8988T (cell line): ENCODE results near the gene IPO13.

Experiments
- DNase-seq: peaks from one replicate; pipeline ENCODE4 v3.0.0; 2011

Gene IPO13

GRCh38 chr1:43975249-43975961, 28.7 kb downstream of the IPO13 start:
- DNase-seq: no peak

- DNase-seq: no peak
Observed at GRCh38 chr1:43976045-43976444, 29.3 kb downstream of the IPO13 start.

DNA sequence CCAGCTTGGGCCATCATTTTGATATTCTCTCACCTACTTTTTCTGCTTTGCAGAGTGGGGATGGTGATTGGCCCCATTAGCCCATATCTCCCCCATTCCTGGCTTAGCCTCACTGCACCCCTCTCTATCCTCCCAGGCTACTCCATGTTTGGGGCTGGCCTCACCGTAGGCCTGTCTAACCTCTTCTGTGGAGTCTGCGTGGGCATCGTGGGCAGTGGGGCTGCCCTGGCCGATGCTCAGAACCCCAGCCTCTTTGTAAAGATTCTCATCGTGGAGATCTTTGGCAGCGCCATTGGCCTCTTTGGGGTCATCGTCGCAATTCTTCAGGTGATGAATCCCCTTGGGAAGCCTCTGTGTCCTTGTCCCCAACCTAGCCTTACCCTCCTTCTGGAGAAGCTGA, 30.1 kb downstream of the IPO13 start:
- DNase-seq: no peak

GRCh38 chr1:43977376-43978263, 30.9 kb downstream of the IPO13 start:
- DNase-seq: no peak

DNA sequence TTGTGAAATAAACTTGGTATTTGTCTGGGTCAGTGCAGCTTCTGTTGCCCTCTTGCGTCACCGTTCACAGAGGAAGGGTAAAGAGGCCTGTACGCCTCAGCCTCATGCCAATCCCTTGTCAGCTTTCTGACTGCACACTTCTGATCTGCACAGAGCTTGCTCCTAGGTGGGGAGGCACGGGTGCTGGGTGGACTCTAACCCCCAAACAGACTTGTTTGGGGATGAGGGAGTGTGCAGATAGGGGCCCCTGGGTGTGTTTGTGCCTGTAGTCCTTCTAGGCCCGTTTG, 31.5 kb downstream of the IPO13 start:
- no peak for DNase-seq

- DNase-seq: peak; percentile 93
Observed at GRCh38 chr1:43978551-43979260, 32.0 kb downstream of the IPO13 start, which contains the start of gene B4GALT2. TSS of gene B4GALT2 (plus strand) at chr1:43979210. CDS start at chr1:43981161, 1,951 bp downstream.

DNA sequence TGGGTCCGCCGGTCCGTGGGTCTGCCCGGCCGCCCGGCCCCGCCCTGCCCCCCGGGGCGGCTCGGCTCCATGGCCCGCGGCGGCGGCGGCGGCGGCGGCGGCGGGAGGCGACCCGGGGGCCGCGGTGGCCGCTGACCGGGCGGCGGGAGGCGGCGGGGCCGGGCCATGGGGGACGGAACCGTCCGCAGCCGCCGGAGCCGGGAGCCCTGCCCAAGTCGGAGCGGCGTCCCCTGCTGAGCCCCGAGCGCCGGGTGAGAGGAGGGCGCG, 32.4 kb downstream of the IPO13 start:
- no peak for DNase-seq

GRCh38 chr1:43979528-43980254, 32.9 kb downstream of the IPO13 start:
- peak; percentile 61 for DNase-seq

- DNase-seq: no peak
Observed at GRCh38 chr1:43980255-43981134, 33.7 kb downstream of the IPO13 start.

GRCh38 chr1:43981135-43981491, 34.4 kb downstream of the IPO13 start:
- no peak for DNase-seq

- DNase-seq: no peak
Observed at GRCh38 chr1:43981636-43982035, 34.9 kb downstream of the IPO13 start.

DNA sequence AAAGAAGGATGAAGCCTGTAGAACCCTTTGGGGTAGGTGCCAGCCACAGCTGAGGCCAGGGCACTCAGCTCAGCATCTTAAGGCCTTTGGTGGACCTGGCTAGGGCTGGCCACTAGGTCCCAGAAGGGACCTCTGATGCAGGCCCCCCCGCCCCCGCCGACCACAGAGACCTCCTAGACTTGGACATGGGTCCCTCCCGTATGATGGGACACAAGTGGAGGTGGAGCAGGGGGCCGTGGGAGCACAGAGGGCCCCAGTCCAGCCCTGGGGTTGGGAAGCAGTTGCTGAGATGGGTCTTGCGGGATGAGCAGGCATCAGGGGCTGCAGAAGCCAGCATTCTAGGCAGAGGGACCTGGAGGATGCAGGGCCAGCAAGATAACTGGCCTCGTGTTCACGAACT, 35.5 kb downstream of the IPO13 start:
- DNase-seq: no peak

DNA sequence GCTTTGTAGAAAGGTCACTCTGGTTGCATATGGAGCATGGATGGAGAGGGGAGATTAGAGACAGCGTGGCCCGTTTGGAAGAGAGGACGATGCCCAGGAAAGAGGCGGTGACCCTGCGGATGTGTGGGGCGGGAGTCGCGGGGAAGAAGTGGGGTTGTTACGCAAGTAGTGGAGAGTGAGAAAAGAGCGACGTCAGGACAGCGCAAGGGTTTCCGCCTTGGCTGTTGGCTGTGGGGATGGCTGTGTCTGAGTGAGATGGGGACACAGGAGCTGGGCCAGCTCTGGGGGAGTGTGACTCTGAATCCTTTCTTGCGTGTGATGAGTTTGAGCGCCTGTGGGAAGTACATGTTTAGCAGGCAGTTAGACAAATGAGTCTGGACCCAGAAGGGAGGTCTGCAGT, 36.1 kb downstream of the IPO13 start:
- no peak for DNase-seq

DNA sequence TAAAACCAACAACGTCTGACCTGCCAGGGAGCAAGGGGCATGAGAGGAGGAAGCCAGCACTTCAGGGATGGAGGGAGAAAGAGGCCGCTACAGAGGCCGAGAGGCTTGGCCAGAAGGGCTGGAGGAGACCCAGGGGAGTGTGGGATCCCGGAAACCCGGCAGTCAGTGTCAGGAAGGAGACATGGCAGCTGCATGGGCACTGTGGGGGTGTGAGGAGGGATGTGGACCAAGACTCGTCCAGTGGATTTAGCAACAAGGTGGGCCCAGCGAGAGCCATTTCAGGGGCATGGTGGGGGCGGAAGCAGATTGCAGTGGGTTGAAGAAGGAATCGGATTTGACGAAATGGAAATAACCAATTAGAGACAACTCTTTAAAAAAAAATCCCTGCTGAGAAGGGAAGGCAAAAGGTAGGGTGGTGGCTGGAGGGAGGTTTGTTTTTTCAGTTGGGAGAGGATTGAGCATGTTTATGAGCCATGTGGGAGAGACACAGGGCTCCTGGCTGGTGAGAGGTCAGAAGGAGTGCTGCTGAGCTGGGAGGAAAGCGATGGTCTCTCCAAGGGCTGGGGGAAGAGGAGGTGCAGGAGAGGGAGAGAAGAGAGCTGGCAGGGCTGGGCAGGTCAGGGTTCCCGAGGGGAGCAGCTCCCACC, 36.6 kb downstream of the IPO13 start:
- DNase-seq: no peak

- DNase-seq: no peak
Observed at GRCh38 chr1:43984855-43985254, 38.1 kb downstream of the IPO13 start.

- no peak for DNase-seq
Observed at GRCh38 chr1:43985984-43986595, 39.3 kb downstream of the IPO13 start.

GRCh38 chr1:43986712-43987111, 40.0 kb downstream of the IPO13 start:
- DNase-seq: no peak

- no peak for DNase-seq
Observed at GRCh38 chr1:43987159-43987902, 40.6 kb downstream of the IPO13 start.

DNA sequence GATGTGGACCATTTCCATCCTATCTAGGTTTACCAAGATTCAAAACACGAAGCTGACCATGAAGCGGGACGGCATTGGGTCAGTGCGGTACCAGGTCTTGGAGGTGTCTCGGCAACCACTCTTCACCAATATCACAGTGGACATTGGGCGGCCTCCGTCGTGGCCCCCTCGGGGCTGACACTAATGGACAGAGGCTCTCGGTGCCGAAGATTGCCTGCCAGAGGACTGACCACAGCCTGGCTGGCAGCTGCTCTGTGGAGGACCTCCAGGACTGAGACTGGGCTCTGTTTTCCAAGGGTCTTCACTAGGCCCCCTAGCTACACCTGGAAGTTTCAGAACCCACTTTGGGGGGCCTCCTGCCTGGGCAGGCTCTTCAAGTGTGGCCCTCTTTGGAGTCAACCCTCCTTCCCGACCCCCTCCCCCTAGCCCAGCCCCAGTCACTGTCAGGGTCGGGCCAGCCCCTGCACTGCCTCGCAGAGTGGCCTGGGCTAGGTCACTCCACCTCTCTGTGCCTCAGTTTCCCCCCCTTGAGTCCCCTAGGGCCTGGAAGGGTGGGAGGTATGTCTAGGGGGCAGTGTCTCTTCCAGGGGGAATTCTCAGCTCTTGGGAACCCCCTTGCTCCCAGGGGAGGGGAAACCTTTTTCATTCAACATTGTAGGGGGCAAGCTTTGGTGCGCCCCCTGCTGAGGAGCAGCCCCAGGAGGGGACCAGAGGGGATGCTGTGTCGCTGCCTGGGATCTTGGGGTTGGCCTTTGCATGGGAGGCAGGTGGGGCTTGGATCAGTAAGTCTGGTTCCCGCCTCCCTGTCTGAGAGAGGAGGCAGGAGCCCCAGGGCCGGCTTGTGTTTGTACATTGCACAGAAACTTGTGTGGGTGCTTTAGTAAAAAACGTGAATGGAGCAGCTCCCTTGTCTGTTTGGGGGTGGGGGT, 43.8 kb downstream of the IPO13 start:
- DNase-seq: no peak

GRCh38 chr1:43991200-43991475, 44.4 kb downstream of the IPO13 start:
- no peak for DNase-seq
